Suprapubic skin (tissue), 4 donors: ENCODE measurements around the gene NLGN4X.

Source experiments
- CTCF ChIP-seq, 2 donors: fragments of 200-600 bp in 1 of 2; fragments of 450-650 bp in 1 of 2; sonication (generic) in 1 of 2; IDR thresholded peaks; one replicate each; pipeline ENCODE4 v1.5.1; 2016 to 2019; ENCODE audit warnings: antibody characterized with exemption in 2 of 2, mild to moderate bottlenecking in 1 of 2, moderate library complexity in 1 of 2
- EP300 ChIP-seq: sonication (generic); formaldehyde crosslinking; IDR thresholded peaks from one replicate; pipeline ENCODE4 v1.6.1; 2017; ENCODE audit warnings: antibody characterized with exemption
- POLR2A ChIP-seq, 2 donors: fragments of 450-650 bp; IDR thresholded peaks; one replicate each; pipeline ENCODE4 v1.6.1; 2017; ENCODE audit warnings: antibody characterized with exemption in 2 of 2, mild to moderate bottlenecking in 2 of 2, moderate library complexity in 2 of 2
- POLR2AphosphoS5 ChIP-seq, 3 donors: sonication (generic); formaldehyde crosslinking; IDR thresholded peaks; one replicate each; pipeline ENCODE4 v1.6.1; 2017; ENCODE audit warnings: antibody characterized with exemption in 3 of 3

DNA sequence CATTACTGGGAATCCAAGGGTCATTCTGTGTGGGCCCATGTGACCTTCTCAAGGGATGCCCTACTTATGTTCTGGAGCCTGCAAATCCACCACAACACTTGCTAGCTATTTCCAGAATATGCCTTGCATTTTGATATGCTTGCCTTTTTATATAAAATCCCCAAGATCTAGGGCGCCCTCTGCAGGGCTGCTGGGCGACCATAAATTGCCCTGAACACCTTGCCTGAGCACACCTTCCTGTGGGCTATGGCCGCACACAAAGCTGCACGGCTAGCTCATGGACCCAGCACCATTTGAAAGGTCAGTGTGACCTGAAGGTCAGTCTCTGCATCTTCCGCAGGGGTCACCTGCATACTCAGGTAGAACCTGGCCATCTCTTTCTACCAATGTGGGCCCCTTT, 311.7 kb downstream of the NLGN4X start:
- no peak for TF ChIP-seq CTCF (IDR thresholded peaks at IDR 0.05)
- no peak for TF ChIP-seq EP300
- no peak for TF ChIP-seq POLR2A (IDR thresholded peaks at IDR 0.05)
- no peak for TF ChIP-seq POLR2AphosphoS5 (IDR thresholded peaks at IDR 0.05)
